Stimulated activated CD8-positive, alpha-beta memory T cell treated with anti-CD3 and anti-CD28 coated beads, Interleukin-12 subunit alpha, Interleukin-12 subunit beta, amount 100 ng/mL, for 1 hour (primary cell): ENCODE results near the gene PDLIM4.

Experiments used
- DNase-seq: peaks from one replicate; pipeline ENCODE4 v3.0.0-alpha.2; 2020; ENCODE audit warnings: low read depth

PDLIM4 gene

GRCh38 chr5:132309679-132310078 is 52.2 kb downstream of the PDLIM4 start:
- DNase-seq: no peak

GRCh38 chr5:132310141-132310834 is 52.8 kb downstream of the PDLIM4 start:
- DNase-seq: no peak

GRCh38 chr5:132313366-132313765 is 55.9 kb downstream of the PDLIM4 start:
- DNase-seq: no peak

- DNase-seq: no peak
These were observed 56.5 kb downstream of the PDLIM4 start for GRCh38 chr5:132313961-132314432.

- DNase-seq: no peak
These were observed 58.1 kb downstream of the PDLIM4 start for GRCh38 chr5:132315529-132316067.

GRCh38 chr5:132319975-132320374 is 62.5 kb downstream of the PDLIM4 start:
- DNase-seq: no peak

GRCh38 chr5:132321109-132321721 is 63.7 kb downstream of the PDLIM4 start:
- DNase-seq: no peak

- DNase-seq: no peak
These were observed 64.8 kb downstream of the PDLIM4 start for GRCh38 chr5:132322266-132322665.
